ENCODE measurements around the gene IQSEC3. TPM values are rescaled to one million over a fixed set of nuclear protein-coding genes. Genes with fewer than 3 reads are reported as not detected.

The IQSEC3 gene
- total RNA-seq, 1 donor: 0.36 TPM

GRCh38 chr12:211142-211465, 144.5 kb downstream of the IQSEC3 start:
- Histone ChIP-seq H3K27ac (ENCODE audit: low read depth, low read length) (no peak overlapping the region), H3K4me2 (ENCODE audit: insufficient read depth, low read length) (no peak overlapping the region), H3K9me3 (ENCODE audit: low read depth, low read length) (no peaks in the 10 kb centered on the region), H2AFZ (ENCODE audit: low read length) (no peak overlapping the region), H3K27me3 (ENCODE audit: insufficient read depth, low read length) (peaks cover 78% of the 10 kb centered on the region), H3K36me3 (ENCODE audit: insufficient read depth, low read length) (no peaks in the 10 kb centered on the region), H3K79me2 (ENCODE audit: insufficient read depth, low read length) (no peaks in the 10 kb centered on the region), H3K4me3 (ENCODE audit: insufficient read depth, low read length) (no peak overlapping the region), H4K20me1 (ENCODE audit: insufficient read depth, low read length) (no peaks in the 10 kb centered on the region), H3K4me1 (ENCODE audit: insufficient read depth, low read length) (no peaks in the 10 kb centered on the region)
- no peak for DNase-seq (ENCODE audit: insufficient read length, low spot score, missing footprints)
- TF ChIP-seq CTCF (IDR thresholded peaks at IDR 0.05; ENCODE audit: extremely low read depth, low read depth, low read length): no peak

GRCh38 chr12:211639-212414, 145.3 kb downstream of the IQSEC3 start:
- DNase-seq (ENCODE audit: insufficient read length, low spot score, missing footprints): no peak
- Histone ChIP-seq H3K79me2 (ENCODE audit: insufficient read depth, low read length) (no peaks in the 10 kb centered on the region), H3K4me1 (ENCODE audit: insufficient read depth, low read length) (no peaks in the 10 kb centered on the region), H3K27me3 (ENCODE audit: insufficient read depth, low read length) (peaks cover 75% of the 10 kb centered on the region), H3K9me3 (ENCODE audit: low read depth, low read length) (no peaks in the 10 kb centered on the region), H3K27ac (ENCODE audit: low read depth, low read length) (no peak overlapping the region), H3K36me3 (ENCODE audit: insufficient read depth, low read length) (no peaks in the 10 kb centered on the region), H3K4me3 (ENCODE audit: insufficient read depth, low read length) (no peak overlapping the region), H3K4me2 (ENCODE audit: insufficient read depth, low read length) (no peak overlapping the region), H4K20me1 (ENCODE audit: insufficient read depth, low read length) (no peaks in the 10 kb centered on the region), H2AFZ (ENCODE audit: low read length) (no peak overlapping the region)
- no peak for TF ChIP-seq CTCF (IDR thresholded peaks at IDR 0.05; ENCODE audit: extremely low read depth, low read depth, low read length)

DNA sequence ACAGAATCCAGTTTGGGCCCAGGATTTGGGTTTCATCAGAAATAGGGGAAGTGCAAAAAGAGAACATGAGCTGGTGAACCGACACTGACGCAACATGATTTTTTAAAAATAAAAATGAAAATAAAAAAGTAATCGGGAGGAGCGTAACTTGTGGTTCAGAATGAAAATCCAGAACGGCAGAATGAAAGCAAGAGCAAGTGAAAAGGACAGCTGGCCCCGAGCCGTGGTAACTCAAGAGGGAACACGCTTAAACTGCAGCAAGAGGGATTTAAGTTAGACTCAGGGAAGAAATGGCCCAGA, 145.8 kb downstream of the IQSEC3 start:
- Histone ChIP-seq H3K27ac (ENCODE audit: low read depth, low read length) (no peak overlapping the region), H3K27me3 (ENCODE audit: insufficient read depth, low read length) (peaks cover 71% of the 10 kb centered on the region), H4K20me1 (ENCODE audit: insufficient read depth, low read length) (no peaks in the 10 kb centered on the region), H3K36me3 (ENCODE audit: insufficient read depth, low read length) (no peaks in the 10 kb centered on the region), H3K4me1 (ENCODE audit: insufficient read depth, low read length) (no peaks in the 10 kb centered on the region), H3K4me3 (ENCODE audit: insufficient read depth, low read length) (no peak overlapping the region), H2AFZ (ENCODE audit: low read length) (no peak overlapping the region), H3K79me2 (ENCODE audit: insufficient read depth, low read length) (no peaks in the 10 kb centered on the region), H3K9me3 (ENCODE audit: low read depth, low read length) (no peaks in the 10 kb centered on the region), H3K4me2 (ENCODE audit: insufficient read depth, low read length) (no peak overlapping the region)
- no peak for DNase-seq (ENCODE audit: insufficient read length, low spot score, missing footprints)
- no peak for TF ChIP-seq CTCF (IDR thresholded peaks at IDR 0.05; ENCODE audit: extremely low read depth, low read depth, low read length)

GRCh38 chr12:212715-213526, 146.4 kb downstream of the IQSEC3 start:
- no peak for DNase-seq (ENCODE audit: insufficient read length, low spot score, missing footprints)
- H3K9me3 ChIP-seq (ENCODE audit: low read depth, low read length): no peaks in the 10 kb centered on the region
- no peak for TF ChIP-seq CTCF (IDR thresholded peaks at IDR 0.05; ENCODE audit: extremely low read depth, low read depth, low read length)
- H3K27ac ChIP-seq (ENCODE audit: low read depth, low read length): no peak overlapping the region
- H3K4me1 ChIP-seq (ENCODE audit: insufficient read depth, low read length): no peaks in the 10 kb centered on the region
- no peak overlapping the region for H3K4me3 ChIP-seq (ENCODE audit: insufficient read depth, low read length)
- no peaks in the 10 kb centered on the region for H3K79me2 ChIP-seq (ENCODE audit: insufficient read depth, low read length)
- H3K36me3 ChIP-seq (ENCODE audit: insufficient read depth, low read length): no peaks in the 10 kb centered on the region
- H3K4me2 ChIP-seq (ENCODE audit: insufficient read depth, low read length): no peak overlapping the region
- no peaks in the 10 kb centered on the region for H4K20me1 ChIP-seq (ENCODE audit: insufficient read depth, low read length)
- H3K27me3 ChIP-seq (ENCODE audit: insufficient read depth, low read length): peaks cover 69% of the 10 kb centered on the region
- H2AFZ ChIP-seq (ENCODE audit: low read length): no peak overlapping the region

Data from osteoblast (primary cell).